Frontal cortex (tissue), 4 donors: Measurements from ENCODE around the gene GAS7. TPM values are rescaled to one million over a fixed set of nuclear protein-coding genes. Genes with fewer than 3 reads are reported as not detected.
A peak's percentile ranks its signal among the peaks of the same experiment; 100 is the strongest.

Experiments used
- DNase-seq, 2 donors: peaks; one replicate each; pipeline ENCODE4 v3.0.0; 2012; ENCODE audit warnings: low spot score in 2 of 2
- FAIRE-seq: peaks from 2 replicates; lab custom pipeline; 2012; peaks lifted over from hg19 to GRCh38; lab: Jason Lieb, UNC
- total RNA-seq: library from RNA; depleted of rRNA; stranded (reverse); fragments of >200 nt; gene quantifications from one replicate; pipeline ENCODE4 v1.2.3, GENCODE V29; 2014
- donor health status: control.
- donor health status: control.
- donor health status: control.

Gene GAS7
- total RNA-seq, 1 donor from 2014 or later: 67.7 TPM

DNA sequence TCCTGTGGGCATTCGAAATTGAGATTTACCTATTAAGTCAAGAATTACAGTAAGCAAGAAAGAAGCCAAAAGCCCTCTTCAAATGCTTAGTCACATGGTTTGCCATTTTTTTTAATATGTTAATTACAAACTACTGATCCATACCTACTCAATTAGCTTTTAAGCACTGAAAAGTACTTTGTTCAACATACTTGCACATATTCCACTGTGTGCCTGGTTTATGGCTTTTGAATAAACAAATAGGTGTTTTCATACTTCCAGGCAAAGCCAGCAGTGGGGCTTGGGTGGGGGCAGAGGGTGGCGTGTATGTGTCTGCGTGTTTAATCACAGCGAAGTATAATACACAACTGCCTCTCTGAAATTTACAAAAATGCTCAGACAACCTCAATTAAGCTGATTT lies 51.4 kb downstream of the GAS7 start:
- FAIRE-seq: no peak
- DNase-seq: no peak

DNA sequence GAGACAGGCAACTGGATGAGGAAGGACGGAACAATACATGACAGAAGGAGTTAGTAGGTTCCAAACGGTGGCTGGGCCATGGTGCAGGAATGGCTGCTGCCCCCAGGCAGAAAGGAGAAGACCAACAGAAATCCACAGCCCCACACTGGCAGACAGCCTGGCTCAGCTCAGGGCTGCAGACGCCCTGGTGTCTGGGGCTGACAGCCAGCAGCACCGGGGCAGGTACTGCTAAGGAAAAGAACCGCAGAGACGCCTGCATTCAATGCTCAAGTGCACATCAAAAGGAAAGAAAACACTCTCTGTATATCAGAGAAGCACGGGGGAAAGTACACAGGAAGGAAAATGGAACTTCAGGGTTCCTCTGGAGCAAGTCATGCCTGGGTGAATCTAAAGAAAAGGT lies 53.4 kb downstream of the GAS7 start:
- FAIRE-seq (no peak), DNase-seq (no peak)

DNA sequence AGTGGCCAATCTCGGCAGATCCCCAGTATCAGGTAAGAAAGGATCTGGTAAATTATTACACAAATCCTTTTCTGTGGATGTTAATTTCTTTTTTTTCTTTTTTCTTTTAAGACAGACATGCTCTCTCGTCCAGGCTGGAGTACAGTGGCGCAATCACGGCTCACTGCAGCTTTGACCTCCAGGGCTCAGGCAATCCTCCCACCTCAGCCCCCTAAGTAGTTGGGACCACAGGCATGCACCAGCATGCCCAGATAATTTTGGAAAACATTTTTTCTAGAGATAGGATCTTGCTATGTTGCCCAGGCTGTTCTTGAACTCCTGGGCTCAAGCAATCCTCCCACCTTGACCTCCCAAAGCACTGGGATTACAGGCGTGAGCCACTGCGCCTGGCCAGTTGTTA lies 54.0 kb downstream of the GAS7 start:
- no peak for FAIRE-seq
- no peak for DNase-seq

DNA sequence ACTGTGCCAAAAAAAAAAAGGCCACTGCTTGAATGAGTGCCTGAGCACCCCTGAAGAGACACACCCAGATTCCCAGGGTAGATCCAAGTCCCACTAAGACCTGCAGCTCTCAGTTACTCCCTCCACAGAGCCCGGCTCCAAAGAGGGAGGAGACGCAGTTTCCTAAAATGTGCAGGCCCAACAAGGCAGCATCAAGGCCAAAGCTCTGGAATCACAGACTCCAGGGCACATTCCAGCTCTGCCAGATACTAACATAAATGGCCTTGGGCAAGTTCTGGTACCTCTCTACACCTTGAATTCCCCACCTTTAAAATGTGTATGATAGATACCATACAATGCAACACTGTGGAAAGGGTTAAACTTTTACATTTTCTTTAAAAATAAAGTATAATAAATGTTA lies 57.0 kb downstream of the GAS7 start:
- FAIRE-seq (no peak), DNase-seq (no peak)

GRCh38 chr17:10139577-10139976 lies 58.8 kb downstream of the GAS7 start:
- FAIRE-seq: no peak

DNA sequence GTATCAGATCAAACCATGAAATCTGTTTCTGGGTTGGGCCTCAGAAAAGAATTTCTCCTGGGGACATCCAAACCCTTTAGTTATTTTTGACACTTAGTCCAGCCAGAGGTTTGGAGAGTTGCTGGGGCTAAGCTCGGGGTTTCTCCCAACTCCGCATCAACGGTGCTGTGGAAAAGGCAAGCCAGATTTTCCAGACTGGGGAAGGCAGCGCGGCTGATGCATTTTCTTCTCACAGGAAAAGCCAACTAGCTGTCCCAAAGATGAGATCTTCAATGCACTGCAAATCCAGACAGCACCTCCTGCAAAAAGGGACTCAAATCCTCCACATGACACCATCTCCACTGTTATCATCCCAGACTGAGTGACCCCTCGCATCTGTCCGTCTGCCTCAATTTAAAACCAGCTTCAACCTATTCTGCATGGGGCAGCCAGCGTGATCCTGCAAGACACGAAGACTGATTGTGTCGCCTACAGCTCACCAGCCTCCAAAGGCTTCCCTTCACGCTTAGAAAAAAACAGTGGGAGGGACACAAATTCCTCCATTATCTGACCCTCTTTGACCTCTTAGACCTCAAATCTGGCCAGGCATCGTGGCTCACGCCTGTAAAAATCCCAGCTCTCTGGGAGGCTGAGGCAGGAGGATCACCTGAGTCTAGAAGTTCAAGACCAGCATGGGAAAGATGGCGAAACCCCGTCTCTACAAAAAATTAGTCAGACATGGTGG lies 62.0 kb downstream of the GAS7 start:
- DNase-seq (no peak), FAIRE-seq (no peak)

More at GRCh38 chr17:10139577-10139976, 58.8 kb downstream of the GAS7 start:
- DNase-seq: no peak

GRCh38 chr17:10135539-10136257 lies 62.7 kb downstream of the GAS7 start:
- no peak for FAIRE-seq
- DNase-seq: no peak

- no peak for DNase-seq
- FAIRE-seq: no peak
These were observed 67.7 kb downstream of the GAS7 start for GRCh38 chr17:10130677-10131076.

- DNase-seq (no peak), FAIRE-seq (no peak)
These were observed 68.1 kb downstream of the GAS7 start for GRCh38 chr17:10130263-10130662.

- no peak for FAIRE-seq
These were observed 70.5 kb downstream of the GAS7 start for GRCh38 chr17:10127819-10128425.

GRCh38 chr17:10126616-10127501 lies 71.5 kb downstream of the GAS7 start:
- DNase-seq (peak in 1 of 2 donors; percentile 18), FAIRE-seq (no peak)

More at GRCh38 chr17:10127819-10128425, 70.5 kb downstream of the GAS7 start:
- DNase-seq: peak in 1 of 2 donors; percentile 16

DNA sequence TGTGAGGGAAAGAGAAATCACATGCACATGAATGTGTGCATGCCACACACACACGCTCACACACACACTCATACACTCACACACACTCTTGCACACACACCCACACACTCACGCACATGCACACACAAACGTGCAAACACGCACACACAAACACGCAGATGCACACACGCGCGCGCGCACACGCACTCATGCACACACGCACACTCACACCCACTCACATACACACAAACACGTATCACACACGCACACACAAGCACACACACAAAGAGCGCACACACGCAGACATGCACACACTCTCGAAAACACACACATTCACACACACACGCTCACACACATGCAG lies 72.2 kb downstream of the GAS7 start:
- no peak for DNase-seq
- no peak for FAIRE-seq

- no peak for FAIRE-seq
- DNase-seq: no peak
These were observed 72.7 kb downstream of the GAS7 start for GRCh38 chr17:10125531-10126275.

- FAIRE-seq: no peak
- DNase-seq: no peak
These were observed 75.3 kb downstream of the GAS7 start for GRCh38 chr17:10123093-10123492.

GRCh38 chr17:10121971-10122707 lies 76.3 kb downstream of the GAS7 start:
- FAIRE-seq: no peak
- no peak for DNase-seq

DNA sequence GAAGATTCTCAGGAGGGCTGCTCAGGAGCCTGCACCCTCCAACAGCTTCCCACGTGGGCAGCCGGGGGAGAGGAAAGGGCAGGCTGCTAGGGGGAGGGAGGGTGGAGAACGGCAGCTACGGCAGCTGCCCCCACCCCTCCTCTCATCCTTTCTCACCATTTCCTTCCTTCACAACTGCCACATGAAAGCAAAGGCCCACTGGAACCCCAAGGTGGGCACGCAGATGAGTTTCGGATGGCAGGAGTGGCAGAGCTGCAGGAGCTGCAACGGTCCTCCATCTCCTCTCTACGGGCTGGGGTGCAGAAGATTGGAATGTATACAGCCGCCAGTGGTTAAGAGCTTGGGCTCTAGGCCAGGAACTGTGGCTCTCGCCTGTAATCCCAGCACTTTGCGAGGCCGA lies 77.7 kb downstream of the GAS7 start:
- FAIRE-seq: no peak

GRCh38 chr17:10120109-10120485 lies 78.3 kb downstream of the GAS7 start:
- DNase-seq: peak in 1 of 2 donors; percentile 14
- no peak for FAIRE-seq

More for the DNA sequence above, 77.7 kb downstream of the GAS7 start:
- no peak for DNase-seq

DNA sequence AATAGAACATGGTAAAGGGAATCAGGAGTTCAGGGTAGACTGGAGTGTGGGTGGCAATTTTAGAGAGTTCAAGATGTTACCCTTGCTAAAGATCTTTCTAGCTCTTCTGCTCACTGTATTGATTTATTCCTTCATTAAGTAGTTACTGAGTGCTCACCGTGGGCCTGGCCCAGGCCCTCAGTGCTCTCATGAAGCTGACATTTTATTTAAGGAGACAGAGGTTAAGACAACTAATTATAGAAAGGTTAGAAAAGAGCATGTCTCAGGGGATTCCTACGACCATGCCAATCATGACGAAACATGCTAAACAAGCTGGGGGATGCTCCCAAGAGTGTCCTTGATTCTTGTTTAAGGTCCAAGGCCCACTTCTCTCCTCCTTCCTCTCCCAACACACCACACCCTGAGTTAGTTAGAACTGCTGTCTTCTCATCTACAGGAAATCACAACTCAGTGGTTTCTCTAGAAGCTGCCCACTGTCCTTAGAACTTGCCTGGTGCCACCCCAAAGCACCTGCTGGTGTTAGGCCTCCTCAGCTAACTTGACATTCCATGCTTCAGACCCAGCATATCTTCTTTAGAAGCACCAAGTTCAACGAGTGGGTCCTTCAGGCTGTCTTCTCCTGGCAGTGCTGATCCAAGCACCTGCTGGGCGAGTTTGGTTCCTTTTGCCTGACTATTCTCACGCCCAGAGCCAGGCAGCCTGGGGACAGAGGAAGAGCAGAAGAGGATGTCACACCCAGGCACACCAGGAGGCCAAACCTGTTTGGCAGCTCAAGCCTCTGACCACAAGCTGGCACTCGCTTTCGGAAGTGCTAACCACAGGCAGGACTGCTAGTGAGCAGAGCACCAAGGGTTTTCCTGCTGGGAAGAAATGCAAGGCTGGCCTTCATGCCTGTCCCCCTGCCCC lies 79.0 kb downstream of the GAS7 start:
- FAIRE-seq (no peak), DNase-seq (no peak)
